Measurements from ENCODE around the gene SP1. TPM values are rescaled to one million over a fixed set of nuclear protein-coding genes. Genes with fewer than 3 reads are reported as not detected.
"Not testable (repeated sequence)": the region's sequence is repeated elsewhere in the genome, so short reads cannot be mapped to it uniquely, and the experiment has no call there.

SP1 gene
- total RNA-seq, 1 donor from 2014 or later: 57.3 TPM

GRCh38 chr12:53365245-53365904, 14.6 kb upstream of the SP1 start:
- H3K4me3 ChIP-seq (ENCODE audit: low read depth, low read length): no peak overlapping the region
- H3K36me3 ChIP-seq (ENCODE audit: control insufficient read depth, insufficient read depth, low read length): no peaks in the 10 kb centered on the region
- DNase-seq (ENCODE audit: low read depth): no peak
- TF ChIP-seq, protein P1, sequence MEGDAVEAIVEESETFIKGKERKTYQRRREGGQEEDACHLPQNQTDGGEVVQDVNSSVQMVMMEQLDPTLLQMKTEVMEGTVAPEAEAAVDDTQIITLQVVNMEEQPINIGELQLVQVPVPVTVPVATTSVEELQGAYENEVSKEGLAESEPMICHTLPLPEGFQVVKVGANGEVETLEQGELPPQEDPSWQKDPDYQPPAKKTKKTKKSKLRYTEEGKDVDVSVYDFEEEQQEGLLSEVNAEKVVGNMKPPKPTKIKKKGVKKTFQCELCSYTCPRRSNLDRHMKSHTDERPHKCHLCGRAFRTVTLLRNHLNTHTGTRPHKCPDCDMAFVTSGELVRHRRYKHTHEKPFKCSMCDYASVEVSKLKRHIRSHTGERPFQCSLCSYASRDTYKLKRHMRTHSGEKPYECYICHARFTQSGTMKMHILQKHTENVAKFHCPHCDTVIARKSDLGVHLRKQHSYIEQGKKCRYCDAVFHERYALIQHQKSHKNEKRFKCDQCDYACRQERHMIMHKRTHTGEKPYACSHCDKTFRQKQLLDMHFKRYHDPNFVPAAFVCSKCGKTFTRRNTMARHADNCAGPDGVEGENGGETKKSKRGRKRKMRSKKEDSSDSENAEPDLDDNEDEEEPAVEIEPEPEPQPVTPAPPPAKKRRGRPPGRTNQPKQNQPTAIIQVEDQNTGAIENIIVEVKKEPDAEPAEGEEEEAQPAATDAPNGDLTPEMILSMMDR (IDR thresholded peaks at IDR 0.05; ENCODE audit: insufficient read depth, low read length, poor library complexity, severe bottlenecking): no peak
- no peaks in the 10 kb centered on the region for H3K27me3 ChIP-seq (ENCODE audit: control insufficient read depth, insufficient read depth, low read length)

GRCh38 chr12:53373554-53374133, 6.3 kb upstream of the SP1 start:
- DNase-seq (ENCODE audit: low read depth); H3K36me3 ChIP-seq (ENCODE audit: control insufficient read depth, insufficient read depth, low read length); H3K27me3 ChIP-seq (ENCODE audit: control insufficient read depth, insufficient read depth, low read length); H3K4me3 ChIP-seq (ENCODE audit: low read depth, low read length): not testable (repeated sequence)

- not testable (repeated sequence) for H3K4me3 ChIP-seq (ENCODE audit: low read depth, low read length); H3K27me3 ChIP-seq (ENCODE audit: control insufficient read depth, insufficient read depth, low read length); DNase-seq (ENCODE audit: low read depth); H3K36me3 ChIP-seq (ENCODE audit: control insufficient read depth, insufficient read depth, low read length)
Observed at GRCh38 chr12:53374277-53374676, 5.7 kb upstream of the SP1 start.

- Histone ChIP-seq H3K36me3 (ENCODE audit: control insufficient read depth, insufficient read depth, low read length) (no peaks in the 10 kb centered on the region), H3K4me3 (ENCODE audit: low read depth, low read length) (no peak overlapping the region), H3K27me3 (ENCODE audit: control insufficient read depth, insufficient read depth, low read length) (no peaks in the 10 kb centered on the region)
- no peak for DNase-seq (ENCODE audit: low read depth)
- TF ChIP-seq, protein P1 (IDR thresholded peaks at IDR 0.05; ENCODE audit: insufficient read depth, low read length, poor library complexity, severe bottlenecking): no peak
Observed at GRCh38 chr12:53376747-53377146, 3.2 kb upstream of the SP1 start.

- Histone ChIP-seq H3K4me3 (ENCODE audit: low read depth, low read length) (no peak overlapping the region), H3K36me3 (ENCODE audit: control insufficient read depth, insufficient read depth, low read length) (peaks cover 2% of the 10 kb centered on the region), H3K27me3 (ENCODE audit: control insufficient read depth, insufficient read depth, low read length) (no peaks in the 10 kb centered on the region)
- TF ChIP-seq, protein P1 (IDR thresholded peaks at IDR 0.05; ENCODE audit: insufficient read depth, low read length, poor library complexity, severe bottlenecking): no peak
- DNase-seq (ENCODE audit: low read depth): no peak
Observed at GRCh38 chr12:53378222-53378621, 1.8 kb upstream of the SP1 start.

GRCh38 chr12:53378724-53379388, 1.1 kb upstream of the SP1 start:
- no peak for DNase-seq (ENCODE audit: low read depth)
- peaks cover 3% of the 10 kb centered on the region for H3K36me3 ChIP-seq (ENCODE audit: control insufficient read depth, insufficient read depth, low read length)
- peak overlapping the region; percentile 48 for H3K4me3 ChIP-seq (ENCODE audit: low read depth, low read length)
- no peaks in the 10 kb centered on the region for H3K27me3 ChIP-seq (ENCODE audit: control insufficient read depth, insufficient read depth, low read length)
- TF ChIP-seq, protein P1 (IDR thresholded peaks at IDR 0.05; ENCODE audit: insufficient read depth, low read length, poor library complexity, severe bottlenecking): no peak
